Measurements from ENCODE around the gene PDX1.
A peak's percentile ranks its signal among the peaks of the same experiment; 100 is the strongest.

Gene PDX1

GRCh38 chr13:27928805-27929753 lies 9.3 kb downstream of the PDX1 start:
- DNase-seq (ENCODE audit: low read depth) = no peak
- no peak overlapping the region for H3K4me3 ChIP-seq (ENCODE audit: low read length)
- no peak for TF ChIP-seq CTCF (conservative IDR thresholded peaks at IDR 0.05; ENCODE audit: low read length)

GRCh38 chr13:27929868-27930267 lies 10.1 kb downstream of the PDX1 start:
- no peak overlapping the region for H3K4me3 ChIP-seq (ENCODE audit: low read length)
- no peak for DNase-seq (ENCODE audit: low read depth)
- no peak for TF ChIP-seq CTCF (conservative IDR thresholded peaks at IDR 0.05; ENCODE audit: low read length)

GRCh38 chr13:27933118-27933517 lies 13.3 kb downstream of the PDX1 start:
- TF ChIP-seq CTCF (conservative IDR thresholded peaks at IDR 0.05; ENCODE audit: low read length) = no peak
- no peak overlapping the region for H3K4me3 ChIP-seq (ENCODE audit: low read length)
- DNase-seq (ENCODE audit: low read depth) = no peak

- TF ChIP-seq CTCF (conservative IDR thresholded peaks at IDR 0.05; ENCODE audit: low read length) = no peak
- DNase-seq (ENCODE audit: low read depth) = no peak
- H3K4me3 ChIP-seq (ENCODE audit: low read length) = no peak overlapping the region
Measured at GRCh38 chr13:27933580-27934328, 14.0 kb downstream of the PDX1 start.

GRCh38 chr13:27942972-27943371 lies 23.2 kb downstream of the PDX1 start:
- no peak for TF ChIP-seq CTCF (conservative IDR thresholded peaks at IDR 0.05; ENCODE audit: low read length)
- no peak overlapping the region for H3K4me3 ChIP-seq (ENCODE audit: low read length)
- DNase-seq (ENCODE audit: low read depth) = no peak

- no peak for DNase-seq (ENCODE audit: low read depth)
- TF ChIP-seq CTCF (conservative IDR thresholded peaks at IDR 0.05; ENCODE audit: low read length) = no peak
Measured at GRCh38 chr13:27952876-27953675, 33.3 kb downstream of the PDX1 start.

More at GRCh38 chr13:27952876-27953675, 33.3 kb downstream of the PDX1 start:
- peak overlapping the region; percentile 24; the same call in 1 of the 2 replicates for H3K4me3 ChIP-seq (ENCODE audit: low read length)
